T-helper 22 cell (primary cell): ENCODE measurements around the gene HOXA13.

Experiments
- DNase-seq: peaks from one replicate; pipeline ENCODE4 v3.0.0-alpha.2; 2020; ENCODE audit warnings: low read depth

Gene HOXA13

DNA sequence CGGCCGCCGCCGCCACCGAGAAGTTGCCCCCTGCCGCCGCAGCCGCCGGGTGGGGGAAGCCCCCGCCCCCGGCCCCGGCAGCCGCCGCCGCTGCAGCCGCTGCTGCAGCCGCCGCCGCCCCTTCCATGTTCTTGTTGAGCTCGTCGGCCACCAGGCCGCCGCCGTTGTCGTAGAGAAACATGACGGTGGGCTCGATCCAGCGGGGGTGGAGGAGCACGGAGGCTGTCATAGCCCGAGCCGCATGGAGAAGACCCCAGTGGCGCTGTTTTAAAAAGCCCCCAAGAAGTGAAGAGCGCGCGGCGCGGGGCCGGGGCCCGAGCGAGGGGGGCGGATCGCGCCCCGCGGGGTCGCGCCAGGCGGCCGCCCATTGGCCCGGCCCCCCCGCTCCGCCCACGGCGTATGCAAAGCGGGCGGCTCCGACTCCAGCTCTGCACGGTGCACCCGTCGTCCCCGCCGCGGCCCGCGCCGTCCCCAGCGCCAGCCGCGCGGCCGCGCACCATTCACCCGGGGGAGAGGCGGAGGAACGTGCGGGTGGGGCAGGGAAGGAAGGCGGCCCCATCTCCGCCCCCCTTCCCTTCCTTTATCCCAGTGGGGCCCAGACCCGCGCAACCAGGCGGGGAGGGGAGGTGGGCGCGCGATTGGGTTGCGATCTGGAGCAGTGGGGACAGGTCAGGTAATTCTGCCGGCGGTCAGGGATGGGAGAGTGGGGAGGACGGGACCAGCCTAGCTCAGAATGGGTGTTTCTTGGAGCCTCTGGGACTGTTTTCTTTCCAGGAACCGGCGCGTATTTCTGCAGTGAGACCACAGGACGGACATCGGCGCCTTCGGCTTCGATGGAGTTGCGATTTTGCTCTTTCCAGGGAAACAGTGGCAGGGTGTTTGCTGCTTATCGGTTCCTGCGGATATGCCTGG, at the start of gene HOXA13:
HOXA13 (minus strand) TSS at position 243 of the 912 bp plus-strand sequence; CDS start at position 229, 14 bp downstream.
- no peak for DNase-seq

DNA sequence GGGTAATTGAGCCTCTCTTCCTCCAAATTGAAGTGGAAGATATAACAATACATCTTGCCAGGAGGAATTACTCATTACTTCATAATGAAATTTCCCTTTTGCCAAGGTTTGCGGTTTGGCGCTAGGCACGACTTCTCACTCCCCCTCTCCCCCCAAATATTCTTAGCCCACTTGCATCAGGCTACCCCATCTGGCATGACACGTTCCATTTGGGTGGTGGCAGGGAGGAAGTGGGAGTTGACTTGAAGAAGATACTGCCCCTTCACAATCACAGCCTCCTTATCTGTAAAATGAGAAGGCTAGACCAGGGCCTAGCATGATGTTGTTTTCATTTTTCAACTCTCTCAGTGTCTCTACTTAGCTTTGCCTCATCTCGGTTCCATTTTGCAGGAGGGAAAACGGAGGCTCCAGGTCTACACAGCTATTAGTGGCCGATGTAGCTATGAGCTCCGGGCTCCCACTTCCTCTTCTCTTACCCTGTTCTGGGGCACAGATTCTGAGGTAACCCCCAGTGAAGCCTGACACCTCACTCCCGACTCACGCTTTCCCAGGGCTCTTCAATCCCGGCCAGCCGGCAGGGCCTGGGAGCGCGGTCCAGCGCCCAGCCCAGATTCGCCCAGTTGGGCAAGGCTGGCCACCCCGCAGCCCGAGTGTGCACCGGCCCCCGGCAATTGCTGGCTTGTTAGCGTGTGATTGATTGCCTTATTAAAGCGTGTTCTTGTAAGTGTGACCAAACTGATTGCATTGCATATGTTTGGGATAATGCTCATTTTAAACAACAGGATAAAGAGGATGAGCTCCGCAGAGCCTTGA, 49.2 kb upstream of the HOXA13 start:
- no peak for DNase-seq

DNA sequence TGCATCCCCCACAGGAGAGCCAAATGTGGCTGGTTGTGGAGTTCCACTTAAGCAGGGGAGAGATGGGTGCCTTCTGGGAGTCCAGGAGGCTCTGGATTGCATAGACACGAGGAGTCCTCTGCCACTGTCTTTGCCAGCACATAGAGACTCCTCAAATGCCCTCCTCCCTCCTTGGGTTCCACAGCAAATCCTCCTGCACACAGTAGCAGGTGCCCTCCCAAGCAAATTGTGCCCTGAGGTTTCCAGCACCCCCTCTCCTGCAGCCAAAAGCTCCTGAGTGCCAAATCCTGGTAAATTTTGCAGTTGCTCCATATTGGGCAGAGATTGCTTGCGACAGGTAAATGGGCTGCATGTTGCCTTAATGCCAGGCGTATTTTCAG, 48.5 kb upstream of the HOXA13 start:
- no peak for DNase-seq

DNA sequence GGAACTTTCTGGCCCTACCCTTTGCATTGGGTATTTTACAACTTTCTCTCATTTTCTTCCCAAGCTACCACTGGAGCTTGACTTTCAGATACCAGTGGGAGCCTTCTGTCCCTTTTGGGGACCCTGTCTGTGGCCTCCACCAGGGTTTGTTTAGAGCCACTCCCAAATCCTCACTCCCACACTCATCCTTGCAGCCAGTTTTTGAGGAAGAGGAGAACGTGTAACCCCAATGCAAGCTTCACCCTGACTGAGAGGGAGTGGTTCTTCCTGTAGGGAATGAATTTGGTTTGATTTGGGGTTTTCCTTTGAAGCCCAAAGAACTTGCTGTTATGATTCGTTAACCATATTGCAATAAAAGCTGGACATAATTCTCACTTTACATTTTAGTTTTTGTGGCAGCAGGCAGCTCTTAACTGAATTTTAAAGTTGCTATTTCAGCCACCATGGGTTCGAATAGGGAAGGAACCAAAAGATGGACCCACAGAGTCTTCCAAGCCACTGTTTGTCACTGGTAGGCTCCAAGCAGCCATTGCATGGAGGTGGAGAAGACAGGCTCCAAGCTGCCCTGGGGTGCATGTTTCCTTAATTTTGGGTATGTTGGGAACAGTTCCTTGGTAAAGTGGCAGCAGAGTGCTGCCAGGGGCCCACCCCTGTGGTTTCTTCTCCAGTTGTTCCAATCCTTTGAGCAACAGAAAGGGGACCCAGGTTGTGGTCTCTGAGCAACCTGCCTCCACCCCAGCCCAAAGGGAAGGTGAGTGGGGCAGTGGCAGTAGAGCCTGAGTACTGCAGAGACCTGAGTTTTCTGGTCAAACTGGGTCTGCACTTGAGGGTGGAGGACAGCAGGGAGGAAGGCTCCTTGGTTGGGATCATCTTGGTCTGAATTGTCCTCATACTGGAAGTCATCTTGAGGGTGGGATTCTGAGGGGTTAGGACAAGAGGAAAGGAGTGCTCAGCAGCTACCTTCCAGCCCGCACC, 47.8 kb upstream of the HOXA13 start:
- no peak for DNase-seq

DNA sequence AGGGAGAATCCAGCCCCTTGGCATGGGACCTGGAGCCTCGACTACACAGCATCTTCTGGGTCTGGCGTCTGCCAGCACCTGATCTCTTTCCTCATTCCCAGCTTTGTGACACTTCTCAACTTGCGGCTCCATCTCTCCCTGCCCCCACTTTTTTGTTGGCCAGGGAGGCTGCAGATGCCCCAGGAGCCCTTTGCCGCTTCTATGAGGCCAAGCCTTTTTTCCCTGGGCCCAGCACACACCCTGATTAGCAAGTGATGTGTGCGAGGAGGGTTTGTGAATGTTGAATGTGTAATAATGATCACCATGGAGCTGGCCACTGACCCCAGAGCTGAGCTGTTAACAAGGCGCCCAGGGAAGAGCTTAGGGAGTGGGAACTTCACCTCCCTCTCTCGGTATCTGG, 47.1 kb upstream of the HOXA13 start:
- no peak for DNase-seq

DNA sequence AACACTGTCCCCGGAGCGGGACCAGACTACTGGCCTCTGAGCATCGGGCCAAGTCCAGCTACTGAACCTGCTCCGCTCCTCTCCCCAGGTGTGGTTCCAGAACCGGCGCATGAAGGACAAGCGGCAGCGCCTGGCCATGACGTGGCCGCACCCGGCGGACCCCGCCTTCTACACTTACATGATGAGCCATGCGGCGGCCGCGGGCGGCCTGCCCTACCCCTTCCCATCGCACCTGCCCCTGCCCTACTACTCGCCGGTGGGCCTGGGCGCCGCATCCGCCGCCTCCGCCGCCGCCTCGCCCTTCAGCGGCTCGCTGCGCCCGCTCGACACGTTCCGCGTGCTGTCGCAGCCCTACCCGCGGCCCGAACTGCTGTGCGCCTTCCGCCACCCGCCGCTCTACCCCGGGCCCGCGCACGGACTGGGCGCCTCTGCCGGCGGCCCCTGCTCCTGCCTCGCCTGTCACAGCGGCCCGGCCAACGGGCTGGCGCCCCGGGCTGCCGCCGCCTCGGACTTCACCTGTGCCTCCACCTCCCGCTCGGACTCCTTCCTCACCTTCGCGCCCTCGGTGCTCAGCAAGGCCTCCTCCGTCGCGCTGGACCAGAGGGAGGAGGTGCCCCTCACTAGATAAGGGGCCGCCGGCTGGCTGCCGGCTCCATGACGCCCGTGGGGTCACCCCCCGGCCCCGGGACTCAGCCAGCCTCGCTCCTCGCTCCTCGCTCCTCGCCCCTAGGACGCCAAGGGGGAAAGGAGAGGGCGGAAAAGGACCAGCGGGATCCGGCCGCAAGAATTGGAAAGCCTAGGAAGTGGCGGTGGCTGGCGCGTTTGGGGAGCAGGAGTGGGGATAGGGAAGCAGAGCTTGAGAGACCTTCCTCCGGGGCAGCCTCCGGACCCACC, 46.2 kb upstream of the HOXA13 start:
- no peak for DNase-seq

DNA sequence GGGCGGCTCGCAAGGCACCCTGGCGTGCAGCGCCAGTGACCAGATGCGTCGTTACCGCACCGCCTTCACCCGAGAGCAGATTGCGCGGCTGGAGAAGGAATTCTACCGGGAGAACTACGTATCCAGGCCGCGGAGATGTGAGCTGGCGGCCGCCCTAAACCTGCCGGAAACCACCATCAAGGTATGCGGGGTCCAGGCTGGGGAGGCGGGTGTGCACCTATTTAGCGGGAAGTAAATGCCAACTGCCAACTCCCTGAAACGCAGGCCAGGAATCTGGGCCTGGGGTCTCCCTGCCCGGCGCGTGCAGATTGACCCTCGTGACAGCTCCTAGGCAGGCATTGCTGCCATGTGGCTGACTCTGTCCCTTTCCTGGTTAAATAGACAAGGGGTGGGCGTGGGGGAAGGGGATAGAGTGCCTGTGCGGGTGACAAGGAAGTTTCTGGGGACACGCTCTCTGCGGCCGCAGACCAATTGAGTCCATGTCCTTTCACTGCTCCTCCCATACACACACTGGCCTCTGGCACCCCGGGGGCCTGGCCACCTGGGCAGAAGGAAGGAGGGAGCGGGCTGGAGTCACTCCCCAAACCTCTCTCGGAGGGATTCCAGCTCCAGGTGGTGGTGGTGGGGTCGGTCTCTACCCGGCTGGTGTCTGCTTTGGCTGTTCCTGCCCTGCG, 45.4 kb upstream of the HOXA13 start:
- DNase-seq = no peak

DNA sequence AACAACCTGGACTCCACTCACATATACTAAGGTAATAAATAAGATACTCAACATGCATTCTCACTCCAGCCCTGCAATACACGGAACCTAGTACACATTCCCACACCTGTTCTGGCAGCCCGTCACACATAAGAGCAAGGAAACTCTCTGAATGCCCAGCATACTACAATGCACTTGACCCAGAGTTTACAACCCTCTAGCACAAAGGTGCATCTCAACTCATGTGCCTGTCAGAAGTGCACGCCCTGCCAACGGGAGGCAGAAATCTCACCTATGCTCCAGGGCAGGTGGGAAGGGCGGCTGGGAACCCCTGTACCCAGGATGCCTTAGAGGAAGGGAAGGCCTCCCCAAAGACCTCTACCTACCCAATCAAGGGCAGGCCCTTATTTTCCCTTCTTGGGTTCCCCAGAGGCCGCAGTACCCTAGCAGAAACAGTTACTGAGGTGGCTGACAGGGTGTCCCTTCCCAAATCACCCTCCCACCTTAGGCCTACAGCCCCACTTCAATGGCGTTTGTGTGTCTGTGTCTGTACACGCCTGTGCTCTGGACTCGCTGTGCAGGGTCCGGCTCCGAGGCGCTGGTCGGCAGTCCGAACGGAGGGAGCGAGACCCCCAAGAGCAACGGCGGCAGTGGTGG, 44.7 kb upstream of the HOXA13 start:
- DNase-seq = no peak

DNA sequence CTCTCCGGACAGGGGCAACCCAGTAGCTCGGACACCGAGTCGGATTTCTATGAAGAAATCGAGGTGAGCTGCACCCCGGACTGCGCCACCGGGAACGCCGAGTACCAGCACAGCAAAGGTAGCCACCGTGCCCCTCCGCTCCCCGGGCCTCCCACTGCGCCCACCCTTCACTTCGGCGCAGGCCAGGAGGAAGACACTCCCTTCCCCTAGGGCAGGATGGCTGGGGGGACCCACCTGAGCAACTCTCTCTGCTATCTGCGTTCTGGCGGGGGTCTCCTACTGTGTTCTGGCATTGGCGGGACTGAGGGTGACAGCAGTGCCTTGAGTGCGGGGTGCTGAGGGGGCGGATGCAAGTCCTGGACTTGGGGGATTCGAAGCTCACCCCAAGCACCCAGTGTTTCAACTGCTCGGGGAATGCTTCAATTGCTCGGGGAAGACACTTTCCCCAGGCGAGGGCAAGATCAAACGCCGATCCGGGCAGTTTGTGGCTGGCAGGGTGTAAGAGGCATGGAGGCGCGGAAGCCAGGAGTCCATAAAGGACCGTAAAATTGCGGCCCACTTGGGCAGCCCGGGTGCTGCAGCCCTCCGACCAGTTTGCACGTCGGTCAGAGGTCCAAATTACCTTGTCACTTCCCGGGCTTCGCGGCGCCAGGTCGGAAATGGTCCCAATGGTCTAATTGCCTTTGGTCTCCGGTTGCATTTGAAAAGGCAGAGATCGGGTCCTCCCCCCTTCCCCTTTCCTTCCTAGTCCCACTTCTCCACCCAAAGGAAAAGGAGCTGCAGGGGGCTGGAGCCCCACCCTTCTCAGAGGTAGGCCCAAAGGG, 43.7 kb upstream of the HOXA13 start:
- no peak for DNase-seq

DNA sequence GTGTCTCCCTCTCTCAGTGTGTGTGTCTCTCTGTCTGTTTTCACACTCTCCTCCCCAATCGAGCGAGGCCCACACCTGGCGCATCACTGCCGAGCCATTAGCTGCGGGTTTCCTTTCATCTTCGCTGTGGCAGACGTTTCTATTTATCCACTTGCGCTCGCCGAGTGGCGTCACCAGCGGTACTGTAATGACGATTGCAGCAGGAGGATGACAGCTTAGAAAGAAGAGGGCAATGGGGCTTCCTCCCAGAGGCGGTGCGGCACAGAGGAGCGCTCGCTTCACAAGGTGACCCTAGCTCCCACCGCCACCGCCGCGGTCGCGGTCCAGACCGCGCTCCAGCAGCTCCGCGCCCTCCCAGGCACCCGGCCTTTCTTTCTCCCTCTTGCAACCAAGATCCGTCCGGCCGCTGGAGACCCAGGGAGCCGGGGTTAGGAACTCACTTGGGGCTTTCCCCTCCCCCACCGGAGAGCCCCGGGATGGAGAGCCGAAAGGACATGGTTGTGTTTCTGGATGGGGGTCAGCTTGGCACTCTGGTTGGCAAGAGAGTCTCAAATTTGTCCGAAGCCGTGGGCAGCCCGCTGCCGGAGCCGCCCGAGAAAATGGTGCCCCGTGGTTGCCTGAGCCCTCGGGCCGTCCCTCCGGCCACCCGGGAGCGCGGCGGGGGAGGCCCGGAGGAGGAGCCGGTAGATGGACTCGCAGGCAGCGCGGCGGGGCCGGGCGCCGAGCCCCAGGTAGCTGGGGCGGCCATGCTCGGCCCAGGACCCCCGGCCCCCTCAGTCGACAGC, 42.9 kb upstream of the HOXA13 start, which contains the start of gene EVX1:
EVX1 (plus strand) TSS at position 248 of the 785 bp plus-strand sequence; CDS start at position 477, 229 bp downstream.
- DNase-seq = no peak

DNA sequence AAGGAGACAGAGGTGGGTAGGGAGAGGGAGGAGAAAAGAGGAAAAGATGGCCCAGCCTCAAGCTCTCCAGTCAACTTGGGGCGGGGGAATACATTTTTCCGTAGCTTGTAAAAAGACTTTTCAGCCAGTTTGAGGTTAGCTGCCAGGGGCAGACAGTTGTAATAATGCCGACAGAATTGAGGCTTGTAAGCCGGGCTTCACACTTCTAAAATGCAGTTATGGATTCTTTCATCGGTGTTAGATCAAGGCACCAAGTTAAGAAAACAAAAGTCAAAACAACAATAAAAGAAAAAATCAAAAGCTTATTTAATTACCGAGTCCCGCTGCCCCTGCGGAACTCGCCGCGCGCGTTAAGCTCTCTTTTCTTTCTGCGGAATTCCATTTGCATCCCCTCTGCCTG, 42.3 kb upstream of the HOXA13 start:
- no peak for DNase-seq

DNA sequence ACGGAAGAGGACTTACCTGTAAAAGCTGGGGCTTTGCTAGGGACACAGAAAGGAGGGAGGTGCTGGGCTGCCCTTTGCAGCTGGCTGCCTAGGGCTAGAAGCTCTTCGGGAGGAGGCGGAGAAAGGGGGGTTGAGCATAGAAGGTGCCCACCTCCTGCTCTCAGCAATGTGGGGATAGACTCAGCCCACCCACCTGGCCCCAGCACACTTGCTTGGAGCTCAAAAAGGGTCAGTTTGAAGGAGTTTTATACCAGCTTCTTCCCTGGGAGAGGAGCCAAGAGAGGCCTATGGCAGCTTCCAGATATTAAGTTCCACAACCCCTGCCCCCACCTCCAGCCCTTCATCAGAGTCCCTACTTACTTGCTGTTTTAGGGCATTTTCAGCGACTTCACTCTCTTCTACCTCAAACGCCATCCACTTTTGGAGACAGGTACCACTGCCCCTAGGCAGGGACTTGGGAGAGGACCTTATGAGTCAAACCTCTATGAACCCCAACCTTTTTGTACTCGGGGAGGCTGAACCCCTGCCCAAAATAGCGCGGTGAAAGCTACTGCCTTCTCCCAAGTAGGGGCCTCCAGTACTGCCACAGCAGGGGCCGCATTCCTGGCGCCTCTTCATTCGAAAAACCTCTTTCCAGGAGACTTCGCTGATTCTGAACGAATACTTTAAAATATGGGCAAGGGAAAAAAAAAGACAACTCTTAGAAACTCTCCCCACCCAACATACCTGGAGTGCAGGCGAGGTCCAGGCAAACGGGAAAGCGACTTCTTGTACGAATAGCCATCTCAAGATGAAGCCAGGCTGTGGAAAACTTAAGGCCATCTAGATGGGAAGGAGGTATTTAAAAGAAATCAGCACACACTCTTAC, 41.5 kb upstream of the HOXA13 start:
- no peak for DNase-seq

DNA sequence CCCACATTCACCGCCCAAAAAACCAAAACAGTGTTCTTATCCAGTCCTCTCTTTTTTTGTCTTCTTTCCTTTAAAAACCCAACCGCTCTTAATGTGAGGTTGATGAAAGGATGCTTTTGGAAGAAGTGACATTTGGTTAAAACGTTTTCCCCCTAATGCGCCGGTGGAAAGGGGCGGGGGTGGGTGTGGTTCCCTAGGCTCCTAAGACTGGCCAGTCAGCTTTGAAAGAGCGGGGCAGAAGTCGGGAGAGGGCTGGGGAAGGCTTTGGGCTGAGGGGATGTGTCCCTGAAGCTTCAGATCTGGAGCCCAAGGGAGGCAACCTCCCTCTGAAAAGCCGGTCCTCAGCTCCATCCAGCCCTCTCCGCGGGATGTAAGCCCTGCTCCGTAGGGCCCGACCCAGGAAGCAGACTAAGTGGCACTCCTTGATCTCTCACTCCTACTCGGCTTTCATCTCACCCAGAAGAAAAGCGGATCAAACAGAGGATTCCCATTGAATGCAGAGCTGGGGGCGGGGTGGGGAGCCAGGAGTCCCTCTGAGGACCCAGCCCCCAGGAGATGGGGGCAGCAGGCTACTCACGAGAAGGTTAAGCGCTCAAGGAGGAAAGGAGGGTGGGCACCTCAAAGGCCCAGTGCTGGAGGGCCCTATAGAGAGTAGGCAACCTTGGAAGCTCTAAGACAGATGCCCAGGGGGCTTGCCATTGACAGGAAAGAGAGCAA, 40.3 kb upstream of the HOXA13 start:
- DNase-seq = no peak

DNA sequence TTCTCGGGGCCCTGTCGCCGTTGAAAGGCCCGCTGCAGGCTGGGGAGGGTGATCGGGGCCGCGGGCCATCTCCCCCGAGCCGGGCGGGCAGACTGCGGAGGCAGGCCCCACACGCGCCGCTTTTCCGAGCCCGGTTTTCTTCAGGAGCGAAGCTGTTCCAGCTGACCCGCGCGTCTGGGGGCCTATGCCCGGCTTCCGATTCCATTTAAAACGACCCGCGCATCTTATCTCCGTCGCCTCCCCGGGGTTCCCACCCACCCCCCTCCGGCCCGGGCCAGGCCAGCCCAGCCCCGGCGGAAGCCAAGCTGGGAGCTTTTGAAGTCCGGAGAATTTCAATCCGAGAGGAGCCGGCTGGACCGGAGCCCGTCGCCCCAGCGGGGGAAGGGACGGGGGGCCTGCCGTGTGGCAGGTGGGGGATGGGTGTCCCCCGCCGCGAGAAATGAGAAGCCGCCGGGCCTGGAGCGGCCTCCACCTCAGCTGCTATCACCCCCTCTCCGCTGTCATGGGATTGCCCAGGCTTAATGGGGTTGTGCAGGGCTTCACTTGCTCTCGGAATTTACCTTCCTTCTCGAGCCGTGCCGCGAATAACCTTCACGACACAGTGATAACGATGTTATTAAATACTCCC, 39.6 kb upstream of the HOXA13 start:
- DNase-seq = no peak

DNA sequence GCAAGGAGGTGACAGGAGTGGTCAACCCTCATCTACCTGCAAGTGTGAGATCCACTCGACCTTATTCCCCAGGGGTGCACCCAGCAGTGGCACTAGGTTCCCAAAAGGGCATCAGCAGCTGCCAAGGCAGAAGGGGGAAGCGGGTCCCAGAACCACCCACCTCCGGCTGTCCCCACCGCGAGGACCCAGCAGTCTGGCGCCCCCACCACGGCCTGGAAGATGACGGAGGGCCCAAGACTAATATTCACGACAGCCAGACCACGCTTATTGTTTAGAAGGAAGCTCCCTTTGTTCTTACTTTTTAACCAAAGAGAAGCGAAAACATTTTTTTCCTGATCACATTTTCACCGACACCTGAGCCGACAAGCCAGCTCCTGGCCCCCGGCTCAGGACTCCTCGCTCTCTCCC, 39.1 kb upstream of the HOXA13 start:
- no peak for DNase-seq
